ENCODE measurements around the gene PPT2.
A peak's percentile ranks its signal among the peaks of the same experiment; 100 is the strongest.

DNA sequence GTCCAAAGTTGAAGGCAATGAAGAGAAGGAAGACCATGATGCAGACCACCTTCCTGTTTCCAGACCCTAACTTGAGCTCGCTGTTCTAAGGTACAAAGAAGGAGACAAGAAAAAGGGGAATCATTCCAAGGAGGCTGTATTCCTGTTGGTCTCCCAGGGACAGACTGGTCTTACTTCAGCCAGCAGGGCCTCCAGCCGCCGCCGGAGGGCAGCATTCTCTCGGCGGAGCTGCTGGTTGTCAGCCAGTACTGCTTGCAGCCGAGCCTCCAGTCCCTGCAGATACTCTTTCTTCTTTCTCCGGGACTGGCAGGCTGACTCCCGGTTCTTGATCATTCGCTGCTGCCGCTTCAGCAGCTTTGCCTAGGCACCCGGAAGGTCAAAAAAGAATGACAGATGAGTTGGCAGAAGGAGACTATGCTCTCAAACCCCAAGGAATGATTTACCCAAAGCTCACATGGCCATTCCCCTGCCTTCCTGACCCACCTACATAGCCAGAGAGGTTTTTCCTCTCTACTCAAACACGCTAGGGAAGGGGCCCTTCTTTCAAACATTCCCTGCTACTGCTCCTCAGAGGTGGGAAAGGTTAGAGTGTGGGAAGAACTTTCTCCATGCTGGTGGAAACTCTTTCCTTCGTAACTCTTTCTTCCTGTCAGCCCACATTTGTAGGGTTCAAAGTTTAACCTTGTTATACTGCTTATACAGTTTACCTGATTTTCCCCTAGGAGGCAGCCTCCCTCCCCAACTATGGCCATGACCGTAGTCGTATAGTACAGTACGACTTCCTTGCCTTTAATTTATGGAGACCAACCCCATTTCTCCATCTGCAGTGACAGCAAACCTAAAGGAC, 34.9 kb upstream of the PPT2 start:
- TF ChIP-seq CTCF (IDR thresholded peaks at IDR 0.05; ENCODE audit: poor library complexity, severe bottlenecking) (peak; percentile 91), POLR2AphosphoS5 (IDR thresholded peaks at IDR 0.05) (no peak), TAF1 (IDR thresholded peaks at IDR 0.05; ENCODE audit: low read depth) (no peak), RAD21 (conservative IDR thresholded peaks at IDR 0.05) (peak; percentile 90), EZH2 (IDR thresholded peaks at IDR 0.05; ENCODE audit: borderline replicate concordance, insufficient read depth, low read length, poor library complexity, severe bottlenecking) (no peak), EP300 (conservative IDR thresholded peaks at IDR 0.05; ENCODE audit: poor library complexity, severe bottlenecking) (no peak)

Data from neural cell (in vitro differentiated cells).